Activated T-cell treated with anti-CD3 and anti-CD28 coated beads, Interleukin-2, amount 50 U/mL, for 1 hour (primary cell): ENCODE data around the gene WNT6.

Experiments used
- DNase-seq: peaks from one replicate; pipeline ENCODE4 v3.0.0-alpha.2; 2020

WNT6 gene

DNA sequence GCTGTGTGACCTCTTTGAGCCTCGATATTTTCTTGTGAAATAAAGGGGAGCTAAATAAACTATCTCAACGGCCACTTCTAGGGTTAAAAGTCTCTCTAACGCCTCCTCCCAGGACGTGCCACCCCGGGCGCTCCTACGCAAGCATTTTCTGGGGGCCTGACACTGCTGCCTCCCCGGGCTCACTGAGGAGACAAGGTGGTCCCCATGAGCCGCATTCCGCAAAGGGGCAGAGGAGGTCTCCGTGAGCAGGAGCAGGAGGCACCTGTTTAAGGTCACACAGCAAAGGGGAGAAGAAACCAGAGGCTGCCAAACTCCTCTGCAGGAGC is 20.1 kb downstream of the WNT6 start:
- DNase-seq: no peak

DNA sequence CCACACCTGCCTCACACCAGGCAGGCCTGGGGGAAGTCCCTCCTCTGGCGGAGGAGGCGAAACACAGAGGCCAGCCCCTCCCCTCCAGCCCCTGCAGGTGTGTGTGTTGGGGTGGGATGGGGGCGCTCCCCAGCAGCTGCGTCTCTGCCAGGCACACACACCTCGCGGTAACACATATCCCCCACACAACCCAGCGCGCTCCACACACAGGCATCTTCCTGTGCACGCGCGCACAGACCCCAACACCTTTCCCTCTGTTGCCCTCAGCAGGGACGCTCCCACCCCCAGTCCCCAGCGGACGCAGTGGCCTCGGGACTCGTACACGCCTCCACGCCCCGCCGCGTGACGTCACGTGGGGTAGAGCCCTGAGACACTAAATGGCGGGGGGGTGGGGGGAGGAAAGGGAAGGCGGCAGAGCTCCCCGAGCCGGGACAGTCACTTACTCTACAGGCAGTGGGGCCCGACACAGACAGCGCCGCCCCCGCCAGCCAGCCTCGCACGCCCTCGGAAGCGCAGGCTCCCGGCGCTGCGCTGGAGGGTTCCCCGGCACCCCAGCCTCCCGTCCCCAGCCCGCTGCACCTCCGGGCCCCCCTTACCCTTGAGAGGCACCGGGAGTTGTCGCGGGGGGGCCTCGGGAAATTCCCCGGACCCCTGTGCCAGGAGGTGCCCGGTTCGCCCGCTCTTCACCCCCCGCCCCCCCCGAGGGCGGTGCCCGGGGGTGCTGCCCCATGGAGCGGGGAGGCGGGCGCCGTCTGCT is 20.7 kb downstream of the WNT6 start, which contains the start of gene WNT10A:
Gene WNT10A (plus strand): TSS at position 751 of the 757 bp plus-strand sequence. CDS start 144 bp downstream, outside the sequence.
- peak; percentile 92 for DNase-seq

DNA sequence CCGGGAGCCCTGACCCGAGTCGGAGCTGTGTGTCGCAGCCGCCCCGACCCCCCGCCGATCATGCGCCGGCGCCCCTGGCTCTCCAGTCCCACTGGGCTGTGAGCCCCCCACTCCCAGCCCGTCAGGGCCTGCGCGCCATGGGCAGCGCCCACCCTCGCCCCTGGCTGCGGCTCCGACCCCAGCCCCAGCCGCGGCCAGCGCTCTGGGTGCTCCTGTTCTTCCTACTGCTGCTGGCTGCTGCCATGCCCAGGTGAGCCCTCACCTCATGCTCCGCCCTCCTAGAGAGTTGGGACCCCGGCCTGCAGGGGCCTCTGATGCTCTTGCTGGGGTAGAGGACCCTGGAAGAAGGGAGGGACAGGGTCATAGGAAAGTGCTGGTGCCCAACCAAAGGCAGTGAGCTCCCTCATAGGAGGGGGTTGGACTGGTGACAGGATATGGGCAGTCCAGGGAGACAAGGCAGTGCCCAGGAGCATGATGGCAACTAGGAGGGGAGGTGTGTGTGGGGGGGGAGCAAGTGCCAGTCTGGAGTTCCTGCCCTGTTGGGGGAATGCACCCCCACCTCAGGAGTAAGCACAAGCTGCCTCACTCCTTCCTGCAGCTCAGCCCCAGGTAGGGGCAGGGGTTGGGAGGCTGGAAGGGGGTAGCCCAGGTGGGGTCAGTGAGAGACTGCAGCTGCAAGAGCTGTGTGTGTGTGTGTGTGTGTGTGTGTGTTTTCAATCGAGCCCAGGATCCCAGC is 21.4 kb downstream of the WNT6 start:
- no peak for DNase-seq

DNA sequence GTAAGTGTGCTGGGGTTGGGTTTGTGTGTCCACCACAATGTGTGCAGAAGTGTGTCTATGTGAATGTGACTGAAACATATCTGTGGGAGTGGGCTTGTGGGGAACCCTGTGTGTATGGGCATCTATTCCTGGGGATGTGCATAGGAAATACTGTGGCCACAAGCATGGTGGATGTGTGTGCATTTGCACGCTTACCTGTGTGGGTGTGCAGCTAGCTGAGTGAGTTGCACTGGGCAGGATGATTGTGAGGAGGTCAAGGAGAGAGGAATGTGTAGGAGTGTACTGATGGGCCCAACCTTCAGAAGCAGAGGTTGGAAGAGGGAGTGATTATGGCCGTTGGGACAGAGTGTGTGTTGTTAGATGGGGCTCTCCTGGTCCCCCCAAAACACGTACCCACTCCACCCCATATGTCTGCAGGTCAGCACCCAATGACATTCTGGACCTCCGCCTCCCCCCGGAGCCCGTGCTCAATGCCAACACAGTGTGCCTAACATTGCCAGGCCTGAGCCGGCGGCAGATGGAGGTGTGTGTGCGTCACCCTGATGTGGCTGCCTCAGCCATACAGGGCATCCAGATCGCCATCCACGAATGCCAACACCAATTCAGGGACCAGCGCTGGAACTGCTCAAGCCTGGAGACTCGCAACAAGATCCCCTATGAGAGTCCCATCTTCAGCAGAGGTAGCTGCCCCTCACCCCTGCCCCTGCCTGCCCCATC is 22.3 kb downstream of the WNT6 start:
- no peak for DNase-seq

DNA sequence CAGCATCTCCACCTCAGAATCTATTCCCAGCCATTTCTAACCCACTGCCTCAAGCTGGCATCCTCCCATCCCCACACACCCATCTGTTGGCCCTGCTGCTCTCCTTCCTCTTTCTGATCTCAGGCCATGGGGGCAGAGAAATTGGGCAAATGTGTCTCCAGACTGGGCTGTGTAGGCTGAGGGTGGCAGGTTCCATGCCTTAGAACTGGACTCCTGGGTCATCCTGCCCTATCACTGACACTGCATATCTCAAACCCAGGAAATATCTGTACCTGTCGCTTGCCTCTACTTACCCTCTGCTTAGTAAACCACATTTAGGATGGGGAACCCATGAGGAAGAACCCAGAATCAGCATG is 22.8 kb downstream of the WNT6 start:
- DNase-seq: no peak

DNA sequence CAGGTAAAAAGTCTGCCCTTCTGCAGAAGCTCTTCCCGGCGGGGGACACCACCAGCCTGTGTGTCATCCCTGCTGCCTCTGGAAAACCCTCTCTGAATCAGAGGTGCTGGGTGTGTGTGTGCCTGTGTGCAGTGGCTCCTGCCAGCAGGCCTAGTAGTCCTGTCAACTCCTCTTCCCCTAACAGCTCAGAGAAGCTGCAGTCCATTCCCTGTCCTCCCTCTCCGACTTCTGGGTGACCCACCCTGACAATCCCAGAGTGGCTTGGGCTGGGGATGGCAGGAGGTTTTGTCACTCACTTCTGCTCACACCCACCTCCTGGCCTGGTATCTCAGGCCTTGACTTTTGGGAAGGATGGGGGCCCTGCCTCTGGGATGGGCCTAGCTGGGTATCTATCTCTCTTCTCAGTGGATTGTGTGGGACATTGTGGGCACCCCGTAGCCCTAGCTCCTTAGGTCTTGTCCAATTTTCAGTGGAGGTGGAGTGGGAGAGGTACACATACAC is 23.3 kb downstream of the WNT6 start:
- no peak for DNase-seq

DNA sequence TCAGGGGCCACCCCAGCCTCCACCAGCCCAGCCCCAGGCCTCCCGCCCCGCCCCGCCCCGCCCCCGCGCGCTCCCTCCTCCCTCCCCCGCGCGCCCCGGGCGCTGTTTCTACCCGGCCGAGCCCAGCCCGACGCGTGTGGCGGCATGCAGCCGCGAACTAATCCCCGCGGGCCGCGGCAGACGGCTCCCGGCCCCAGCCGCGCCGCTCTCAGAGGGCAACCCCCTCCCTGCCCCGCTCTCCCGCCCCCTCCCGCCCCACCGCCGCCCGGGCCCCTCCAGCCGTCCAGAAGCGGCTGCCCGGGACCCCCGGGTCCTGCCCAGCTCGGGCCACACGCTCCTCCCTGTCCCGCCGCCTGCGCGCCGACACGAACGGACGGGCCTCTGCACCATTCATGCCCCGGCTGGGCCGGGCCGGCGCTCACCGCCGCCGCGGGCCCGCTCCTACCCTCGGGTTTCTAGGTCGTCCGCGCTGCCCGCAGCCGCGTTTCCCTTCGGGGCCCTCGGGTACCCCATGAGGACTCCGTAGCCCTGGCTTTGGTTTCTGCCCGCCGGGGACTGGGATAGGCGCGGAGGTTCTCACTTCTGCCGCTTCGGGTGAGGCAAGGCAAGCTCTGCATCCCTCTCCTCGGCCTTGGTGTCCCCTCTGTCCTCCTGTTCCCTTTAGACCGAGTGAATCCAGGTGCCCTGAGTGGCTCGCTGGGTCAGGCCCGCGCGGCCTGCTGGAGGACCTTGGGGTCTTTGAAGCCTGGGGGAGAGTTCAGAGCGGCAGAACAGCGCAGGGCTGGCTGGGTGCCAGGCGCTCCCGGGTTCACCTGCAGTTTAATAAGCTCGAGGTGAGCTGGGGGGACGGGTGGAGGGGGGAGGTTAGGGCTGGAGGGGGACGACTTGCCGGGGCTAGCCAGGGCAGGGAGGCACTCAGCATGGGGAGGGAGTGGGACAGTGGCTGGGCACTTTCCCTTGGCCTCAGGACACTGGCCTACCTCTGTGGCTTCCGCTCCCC is 24.2 kb downstream of the WNT6 start:
- DNase-seq: peak; percentile 67

DNA sequence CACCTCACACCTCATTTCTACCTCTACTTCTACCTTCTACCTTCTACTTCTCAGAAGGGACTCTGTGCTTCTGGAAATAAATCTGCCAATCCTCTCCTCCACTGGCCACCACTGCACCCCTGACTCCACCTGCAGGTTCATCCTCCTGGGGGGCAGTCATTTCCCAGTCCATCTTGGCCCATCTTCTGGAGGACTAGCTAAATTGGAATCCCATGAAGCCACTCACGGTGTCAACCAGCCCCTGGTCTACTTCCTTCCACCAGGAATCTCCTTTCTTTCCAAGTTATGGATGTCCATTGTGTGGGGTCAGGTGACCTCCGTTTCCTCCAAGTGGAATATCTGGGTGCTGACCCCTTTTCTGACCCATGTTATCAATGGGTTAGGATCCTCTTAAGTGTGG is 24.9 kb downstream of the WNT6 start:
- DNase-seq: no peak

DNA sequence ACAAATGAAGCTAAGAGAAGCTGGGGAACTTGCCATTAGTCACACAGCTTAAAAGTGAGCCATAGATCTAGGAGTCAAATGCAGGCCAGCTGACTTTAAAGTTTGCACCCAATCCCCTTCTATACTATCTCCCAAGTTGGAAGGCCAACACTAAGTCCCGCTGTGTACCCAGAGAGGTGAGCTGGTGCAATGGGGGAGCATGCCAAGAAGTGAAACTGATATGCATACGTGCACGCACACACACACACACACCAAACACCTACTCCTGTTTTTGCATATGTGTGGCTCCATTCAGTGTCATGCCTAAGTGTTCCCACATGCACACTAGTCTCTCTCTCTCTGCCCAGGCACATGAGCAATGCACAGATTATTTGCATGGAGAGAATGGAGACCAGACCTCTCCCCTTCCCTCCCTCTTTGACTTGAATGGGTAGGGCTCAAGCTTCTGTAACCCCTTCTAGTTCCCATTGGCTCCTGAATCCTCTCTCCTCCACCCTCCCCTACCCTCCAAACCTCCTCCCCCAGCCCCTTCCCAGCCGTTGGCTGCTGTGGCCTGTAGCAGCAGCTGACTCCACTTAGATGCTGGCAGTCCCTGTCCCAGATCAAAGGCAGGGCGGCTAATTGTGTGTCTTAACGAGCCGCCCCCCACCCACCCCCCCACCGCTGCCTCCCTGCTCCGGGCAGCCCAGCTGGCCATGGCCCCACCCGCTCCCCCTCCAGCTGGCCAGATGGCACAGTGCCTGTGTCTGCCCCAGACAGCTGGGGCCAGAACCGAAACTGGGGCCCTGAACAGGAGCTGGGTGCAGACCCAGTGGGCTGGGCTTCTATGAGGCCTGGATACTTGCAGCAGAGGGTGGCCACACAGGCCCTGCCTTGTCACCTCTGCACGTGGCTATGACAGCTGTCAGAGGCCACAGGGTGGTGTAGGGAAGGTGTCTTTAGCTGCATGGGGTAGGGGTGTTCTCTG is 26.7 kb downstream of the WNT6 start:
- no peak for DNase-seq

DNA sequence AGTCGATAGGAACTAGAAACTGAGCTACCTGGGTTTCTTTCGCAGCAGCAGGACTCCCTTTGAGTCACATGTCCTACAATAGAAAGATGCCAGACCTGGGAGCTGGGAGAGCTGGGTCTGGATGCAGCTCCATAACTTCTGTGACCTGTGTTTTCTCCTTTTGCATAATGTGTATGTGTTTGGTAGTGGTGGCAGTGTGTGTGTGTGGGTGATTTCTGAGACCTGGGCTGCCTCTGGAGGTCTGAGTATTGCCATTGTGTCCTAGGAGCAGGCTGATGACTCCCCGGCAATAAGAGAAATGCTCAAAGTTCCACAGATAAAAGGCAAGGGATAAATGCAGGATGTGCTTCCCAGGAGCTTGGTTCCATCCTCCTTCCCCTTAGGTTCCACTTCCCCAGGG is 27.5 kb downstream of the WNT6 start:
- no peak for DNase-seq

DNA sequence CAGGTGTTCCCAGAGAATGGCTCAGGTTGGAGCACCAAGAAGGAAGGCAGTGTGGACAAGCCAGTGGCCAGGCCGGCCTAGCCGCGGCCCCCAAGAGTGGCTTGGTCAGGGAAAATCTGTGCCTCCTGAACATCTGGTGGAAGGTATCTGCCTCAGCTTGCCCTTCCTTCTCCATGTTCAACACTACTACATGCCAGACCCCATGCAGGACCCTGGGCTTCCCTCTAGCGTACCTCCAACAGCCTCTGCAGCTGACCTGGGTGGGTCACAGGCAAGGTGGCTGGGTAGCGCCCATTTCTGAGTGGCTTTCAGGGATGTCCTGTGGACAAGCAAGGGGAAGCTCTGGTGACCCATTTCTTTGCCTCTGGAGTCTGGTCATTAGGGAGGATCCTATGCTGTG is 28.7 kb downstream of the WNT6 start:
- DNase-seq: peak; percentile 10

DNA sequence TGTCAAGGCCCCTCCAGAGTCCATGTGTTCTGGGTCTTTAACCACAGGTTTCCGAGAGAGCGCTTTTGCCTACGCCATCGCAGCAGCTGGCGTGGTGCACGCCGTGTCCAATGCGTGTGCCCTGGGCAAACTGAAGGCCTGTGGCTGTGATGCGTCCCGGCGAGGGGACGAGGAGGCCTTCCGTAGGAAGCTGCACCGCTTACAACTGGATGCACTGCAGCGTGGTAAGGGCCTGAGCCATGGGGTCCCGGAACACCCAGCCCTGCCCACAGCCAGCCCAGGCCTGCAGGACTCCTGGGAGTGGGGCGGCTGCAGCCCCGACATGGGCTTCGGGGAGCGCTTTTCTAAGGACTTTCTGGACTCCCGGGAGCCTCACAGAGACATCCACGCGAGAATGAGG is 30.3 kb downstream of the WNT6 start:
- no peak for DNase-seq

DNA sequence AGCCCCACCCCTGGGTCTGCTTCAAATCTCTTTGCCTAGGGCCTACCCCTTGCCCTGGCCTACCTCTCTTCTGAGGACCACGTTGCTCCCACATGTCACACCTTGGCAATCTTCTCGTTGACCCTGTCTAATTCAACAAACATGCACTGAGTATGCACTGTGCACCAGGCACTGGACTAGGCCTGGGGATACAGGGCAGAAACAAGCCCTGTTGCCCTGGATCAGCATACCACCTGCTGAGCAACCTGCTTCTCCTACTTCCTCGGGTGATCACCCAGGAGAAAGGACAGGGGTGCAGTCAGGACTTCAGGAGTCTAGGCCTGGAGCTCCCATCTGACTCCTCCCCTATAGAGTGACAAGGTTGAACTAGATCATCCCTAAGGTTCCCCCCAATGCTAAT is 30.8 kb downstream of the WNT6 start:
- DNase-seq: peak; percentile 15

DNA sequence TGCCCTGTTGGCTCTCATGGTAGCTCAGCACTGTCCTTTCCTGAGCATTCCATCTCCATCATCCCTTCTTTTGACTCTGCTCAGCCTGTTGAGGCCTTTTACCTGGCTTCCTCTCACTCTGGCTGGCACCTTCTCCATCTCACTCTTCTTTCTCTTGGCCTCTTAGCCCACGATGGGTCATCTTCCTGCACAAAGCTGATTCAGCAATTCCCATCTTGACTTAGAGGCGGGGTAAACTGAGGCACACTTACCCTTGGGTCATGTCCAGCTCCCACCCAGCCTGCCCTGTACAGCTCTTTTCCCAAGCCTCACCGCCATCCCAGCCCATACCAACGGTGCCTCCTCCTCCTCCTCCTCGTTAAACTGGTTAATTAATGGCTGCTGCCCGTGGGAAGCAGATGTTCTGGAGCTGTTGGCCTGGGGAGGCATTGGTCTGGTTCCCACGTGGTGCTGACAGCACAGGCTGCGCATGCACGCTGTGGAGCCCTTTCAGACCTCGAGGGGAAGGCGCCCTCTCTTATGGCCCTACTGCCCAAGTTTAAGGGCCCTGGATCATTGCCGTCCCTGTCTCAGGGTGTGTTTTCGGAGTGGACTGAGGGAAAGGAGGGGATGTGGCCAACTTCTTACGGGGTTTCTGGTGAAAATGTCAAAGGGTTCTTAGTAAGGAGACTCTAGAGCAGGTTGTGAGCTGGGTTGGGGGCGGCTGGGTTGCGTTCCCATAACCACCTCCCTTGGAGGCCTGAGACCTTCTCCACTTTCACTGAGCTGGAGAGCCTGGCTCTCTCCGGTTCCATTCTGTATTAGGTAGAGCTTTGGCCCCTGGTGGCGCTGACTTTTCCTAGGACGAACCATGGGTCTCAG is 31.9 kb downstream of the WNT6 start:
- DNase-seq: no peak

DNA sequence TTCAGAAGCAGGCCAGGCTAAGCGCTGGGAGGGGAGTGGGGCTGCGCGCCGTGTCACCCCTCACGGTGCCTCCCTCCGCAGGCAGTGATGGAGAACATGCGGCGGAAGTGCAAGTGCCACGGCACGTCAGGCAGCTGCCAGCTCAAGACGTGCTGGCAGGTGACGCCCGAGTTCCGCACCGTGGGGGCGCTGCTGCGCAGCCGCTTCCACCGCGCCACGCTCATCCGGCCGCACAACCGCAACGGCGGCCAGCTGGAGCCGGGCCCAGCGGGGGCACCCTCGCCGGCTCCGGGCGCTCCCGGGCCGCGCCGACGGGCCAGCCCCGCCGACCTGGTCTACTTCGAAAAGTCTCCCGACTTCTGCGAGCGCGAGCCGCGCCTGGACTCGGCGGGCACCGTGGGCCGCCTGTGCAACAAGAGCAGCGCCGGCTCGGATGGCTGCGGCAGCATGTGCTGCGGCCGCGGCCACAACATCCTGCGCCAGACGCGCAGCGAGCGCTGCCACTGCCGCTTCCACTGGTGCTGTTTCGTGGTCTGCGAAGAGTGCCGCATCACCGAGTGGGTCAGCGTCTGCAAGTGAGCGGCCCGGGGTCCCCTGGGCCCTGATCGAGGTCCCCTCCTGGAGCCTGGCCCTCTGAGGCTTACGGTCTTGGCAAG is 33.2 kb downstream of the WNT6 start:
- peak; percentile 89 for DNase-seq

DNA sequence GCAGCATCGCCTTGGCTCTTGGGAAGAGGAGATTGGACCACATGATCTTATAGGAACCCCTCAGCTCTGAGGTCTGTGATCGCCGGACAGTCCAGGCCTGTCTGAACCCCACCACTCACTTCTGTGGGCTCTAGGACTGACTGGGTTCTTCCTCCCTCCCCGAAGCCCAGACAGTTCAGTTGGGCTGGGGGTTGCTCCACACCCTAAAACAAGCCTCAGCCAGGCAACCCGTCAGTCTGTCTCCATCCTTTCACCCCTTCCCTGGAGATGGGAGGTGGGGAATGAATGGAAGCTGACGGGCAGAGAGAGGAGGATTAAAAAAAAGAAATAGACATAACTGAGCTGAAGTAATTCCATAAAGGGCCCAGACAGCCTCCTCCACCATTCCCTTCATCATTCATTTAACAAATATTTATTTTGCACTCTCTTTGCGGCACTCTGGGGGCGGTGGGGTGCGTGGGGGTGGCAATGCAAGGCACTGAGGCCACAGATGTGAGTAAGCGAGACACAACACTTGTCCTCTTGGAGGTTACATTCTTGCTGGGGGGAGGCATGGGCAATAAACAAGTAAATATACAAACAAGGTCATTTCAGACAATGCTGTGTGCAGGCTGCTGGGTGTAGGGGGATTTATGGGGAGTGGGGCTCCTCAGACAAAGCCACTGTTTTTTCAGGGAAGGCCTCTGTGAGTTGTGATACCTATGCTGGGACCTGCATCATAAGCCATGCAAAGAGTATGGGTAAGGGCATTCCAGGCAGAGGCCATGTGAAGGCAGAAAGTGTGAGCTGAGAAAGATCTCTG is 33.9 kb downstream of the WNT6 start:
- DNase-seq: peak; percentile 28

DNA sequence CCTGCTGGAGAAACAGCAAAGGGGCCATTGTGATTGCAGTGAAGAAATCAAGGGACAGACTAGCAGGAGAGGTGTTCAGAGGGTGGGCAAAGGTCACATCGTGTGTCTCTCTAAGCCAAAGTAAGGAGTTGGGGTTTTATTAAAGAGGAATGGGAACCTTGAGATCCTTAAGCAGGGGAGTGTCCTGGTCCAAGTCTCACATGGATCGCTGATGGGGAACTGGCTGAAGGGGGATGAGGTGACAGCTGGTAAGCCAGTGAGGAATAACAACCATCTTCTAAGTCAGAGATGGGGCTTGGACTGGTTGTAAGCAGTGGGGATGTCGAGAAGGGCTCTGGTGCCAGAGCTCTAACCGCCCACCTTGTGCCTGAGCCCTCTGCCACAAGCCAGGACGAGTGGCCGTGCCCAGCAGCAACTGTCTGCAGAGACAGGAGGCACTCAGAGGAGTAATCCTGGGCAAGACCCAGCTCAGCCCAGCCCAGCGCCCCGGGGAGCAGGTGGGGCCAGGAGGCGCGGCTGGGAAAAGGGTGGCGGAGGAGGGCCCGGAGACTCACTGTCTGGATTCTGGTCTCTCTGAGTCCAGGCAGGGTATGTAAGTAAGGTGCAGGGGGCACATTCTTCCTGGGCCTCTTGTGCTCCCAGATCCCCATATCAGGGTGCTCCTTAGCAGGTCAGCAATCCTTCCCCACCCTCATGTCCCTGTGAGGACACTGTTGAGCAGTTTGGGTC is 34.7 kb downstream of the WNT6 start:
- peak; percentile 35 for DNase-seq

DNA sequence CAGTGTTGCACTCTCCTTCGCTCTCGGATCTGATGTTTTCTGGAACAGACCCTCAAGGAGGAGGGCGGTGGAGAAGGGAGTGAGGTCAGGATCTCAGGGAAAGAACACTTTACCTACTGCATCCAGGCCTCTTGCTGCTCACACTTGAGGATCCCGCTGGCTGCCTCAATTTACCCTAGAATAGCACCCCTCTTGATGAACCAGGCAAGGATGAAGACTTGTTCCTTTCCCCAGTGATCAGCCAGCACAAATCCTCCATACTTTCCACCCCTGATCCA is 35.2 kb downstream of the WNT6 start:
- DNase-seq: no peak
